NB4 (cell line): ENCODE data around the gene UBA1.

Source experiments
- CTCF ChIP-seq: IDR thresholded peaks from one replicate; pipeline ENCODE4 v1.5.1; 2012; ENCODE audit warnings: low read depth, low read length
- MAX ChIP-seq: IDR thresholded peaks from 2 replicates; pipeline ENCODE4 v1.6.1; 2011; ENCODE audit warnings: low read depth, low read length
- MYC ChIP-seq: IDR thresholded peaks from 2 replicates; pipeline ENCODE4 v1.6.1; 2011; ENCODE audit warnings: low read depth, low read length
- POLR2A ChIP-seq: IDR thresholded peaks from 2 replicates; pipeline ENCODE4 v1.6.1; 2011; ENCODE audit warnings: mild to moderate bottlenecking; ENCODE audit not compliant: insufficient read length; ENCODE audit errors: extremely low read depth

GRCh38 chrX:47171996-47172395 is 21.6 kb upstream of the UBA1 start:
- TF ChIP-seq MYC (no peak), CTCF (no peak), POLR2A (no peak), MAX (no peak)
